NCI-H2196 (cell line): ENCODE data around the gene SAMD13.

ENCODE experiments used
- DNase-seq: peaks from one replicate; lab custom pipeline; 2025; ENCODE audit not compliant: unreplicated experiment; lab: John Stamatoyannopoulos, UW

Gene SAMD13

GRCh38 chr1:84370266-84370665, 68.8 kb downstream of the SAMD13 start:
- DNase-seq = no peak

GRCh38 chr1:84370831-84371394, 69.4 kb downstream of the SAMD13 start:
- DNase-seq = no peak

GRCh38 chr1:84373436-84374141, 72.1 kb downstream of the SAMD13 start:
- no peak for DNase-seq

GRCh38 chr1:84374991-84375696, 73.6 kb downstream of the SAMD13 start:
- no peak for DNase-seq

- no peak for DNase-seq
Observed at GRCh38 chr1:84376000-84376910, 74.7 kb downstream of the SAMD13 start.

GRCh38 chr1:84377480-84378095, 76.1 kb downstream of the SAMD13 start:
- no peak for DNase-seq

- DNase-seq = no peak
Observed at GRCh38 chr1:84379138-84379916, 77.8 kb downstream of the SAMD13 start.

GRCh38 chr1:84379917-84380180, 78.3 kb downstream of the SAMD13 start:
- DNase-seq = no peak

GRCh38 chr1:84382127-84382526, 80.6 kb downstream of the SAMD13 start:
- DNase-seq = no peak

- DNase-seq = no peak
Observed at GRCh38 chr1:84385347-84385746, 83.8 kb downstream of the SAMD13 start.

GRCh38 chr1:84386716-84387479, 85.4 kb downstream of the SAMD13 start:
- peak; percentile 20 for DNase-seq

GRCh38 chr1:84387480-84388163, 86.1 kb downstream of the SAMD13 start:
- DNase-seq = no peak

- no peak for DNase-seq
Observed at GRCh38 chr1:84390226-84390625, 88.7 kb downstream of the SAMD13 start.

GRCh38 chr1:84398175-84399155, 97.0 kb downstream of the SAMD13 start, which contains the start of gene DNASE2B:
Gene DNASE2B (plus strand): TSS chr1:84398484. CDS start chr1:84398565, 81 bp downstream.
- DNase-seq = no peak
